ENCODE measurements around the gene COPG2. TPM values are rescaled to one million over a fixed set of nuclear protein-coding genes. Genes with fewer than 3 reads are reported as not detected.
"Not testable (repeated sequence)": the region's sequence is repeated elsewhere in the genome, so short reads cannot be mapped to it uniquely, and the experiment has no call there.

COPG2 gene
- total and polyA plus RNA-seq, 2 of the 4 experiments (the other 2 are of a cell fraction): 18.1 to 50.0 TPM

- CTCF ChIA-PET; H3K4me1 ChIP-seq (ENCODE audit: control insufficient read depth, insufficient read depth, low read length); H4K5ac ChIP-seq (ENCODE audit: low read depth, low read length); H2AK5ac ChIP-seq (ENCODE audit: low read depth, low read length); H2BK120ac ChIP-seq (ENCODE audit: low read depth, low read length); H3K14ac ChIP-seq (replicated peaks; ENCODE audit: low read depth, low read length); in situ Hi-C loops (cut with MboI; ENCODE audit: low sequenced_read_pairs); H2BK15ac ChIP-seq (ENCODE audit: low read depth, low read length); POLR2A ChIA-PET (ENCODE audit: unreplicated experiment); H3K27ac ChIP-seq (ENCODE audit: insufficient read depth, low read length); H2BK20ac ChIP-seq (ENCODE audit: low read depth, low read length); ATAC-seq (ENCODE audit: low read depth); H3K9ac ChIP-seq (ENCODE audit: low read depth, low read length); H3K23ac ChIP-seq (ENCODE audit: low read depth, low read length); H3K4me2 ChIP-seq (ENCODE audit: low read depth, low read length); H2AK9ac ChIP-seq (replicated peaks; ENCODE audit: low read depth, low read length, poor library complexity); dilution Hi-C loops (cut with HindIII; ENCODE audit: low sequenced_read_pairs, unreplicated experiment); intact Hi-C loops (cut with micrococcal nuclease); BruUV-seq (replicated peaks); H3K4ac ChIP-seq (ENCODE audit: low read depth, low read length); H3K27me3 ChIP-seq (ENCODE audit: control insufficient read depth, insufficient read depth, low read length); H4K20me1 ChIP-seq (ENCODE audit: insufficient read depth, low read length); H4K91ac ChIP-seq (ENCODE audit: insufficient read depth, low read depth, low read length); H3K36me3 ChIP-seq (ENCODE audit: control insufficient read depth, insufficient read depth, low read length); H2AFZ ChIP-seq (replicated peaks; ENCODE audit: low read length, poor library complexity); H3K9me1 ChIP-seq (ENCODE audit: insufficient read depth, low read length); H3K56ac ChIP-seq (ENCODE audit: extremely low read depth, insufficient read depth, low read length); H2BK5ac ChIP-seq (ENCODE audit: low read depth, low read length, poor library complexity, severe bottlenecking); H3K4me3 ChIP-seq (ENCODE audit: insufficient read depth, low read depth, low read length); H3K9me3 ChIP-seq (ENCODE audit: control insufficient read depth, insufficient read depth, low read length); H3K79me1 ChIP-seq (ENCODE audit: low read depth in 1 of 2, low read length in 2 of 2); DNase-seq; H4K8ac ChIP-seq (ENCODE audit: low read depth in 2 of 2, low read length in 2 of 2); H3K18ac ChIP-seq (ENCODE audit: low read depth, low read length): not testable (repeated sequence)
- WGBS, 2 experiments (ENCODE audit: extremely low coverage in 2 of 2, insufficient read length in 1 of 2): no CpG with 5 or more reads among the region's 2 CpGs
Observed at GRCh38 chr7:130607066-130607465, 61.5 kb downstream of the COPG2 start.
